ENCODE results near the gene ZDHHC22.
A peak's percentile ranks its signal among the peaks of the same experiment; 100 is the strongest.

ZDHHC22 gene

DNA sequence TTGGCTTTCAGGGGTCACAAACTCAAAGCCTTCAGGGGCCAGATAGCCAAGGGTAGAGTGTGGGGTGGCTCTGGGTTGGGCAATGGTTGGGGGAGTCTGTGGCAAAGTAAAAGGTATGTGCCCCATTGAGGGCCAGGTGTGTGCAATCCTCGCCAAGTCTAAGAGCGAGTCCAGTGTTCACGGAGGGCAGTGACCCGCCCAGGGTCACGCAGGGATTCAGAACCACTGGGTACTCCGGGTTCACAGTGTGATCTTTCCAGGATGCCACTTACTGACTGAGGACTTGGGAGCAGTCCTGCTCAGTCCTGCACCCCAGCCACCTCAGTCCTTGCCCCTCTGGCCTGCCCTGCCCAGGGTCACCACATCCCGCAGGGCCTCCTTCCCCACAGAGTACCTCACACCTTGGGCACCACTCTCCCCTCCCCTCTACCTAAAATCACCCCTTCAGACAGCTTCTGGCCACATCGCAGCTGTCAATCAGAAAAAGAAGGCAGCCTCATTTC lies 15.7 kb downstream of the ZDHHC22 start:
- no peak for DNase-seq

DNA sequence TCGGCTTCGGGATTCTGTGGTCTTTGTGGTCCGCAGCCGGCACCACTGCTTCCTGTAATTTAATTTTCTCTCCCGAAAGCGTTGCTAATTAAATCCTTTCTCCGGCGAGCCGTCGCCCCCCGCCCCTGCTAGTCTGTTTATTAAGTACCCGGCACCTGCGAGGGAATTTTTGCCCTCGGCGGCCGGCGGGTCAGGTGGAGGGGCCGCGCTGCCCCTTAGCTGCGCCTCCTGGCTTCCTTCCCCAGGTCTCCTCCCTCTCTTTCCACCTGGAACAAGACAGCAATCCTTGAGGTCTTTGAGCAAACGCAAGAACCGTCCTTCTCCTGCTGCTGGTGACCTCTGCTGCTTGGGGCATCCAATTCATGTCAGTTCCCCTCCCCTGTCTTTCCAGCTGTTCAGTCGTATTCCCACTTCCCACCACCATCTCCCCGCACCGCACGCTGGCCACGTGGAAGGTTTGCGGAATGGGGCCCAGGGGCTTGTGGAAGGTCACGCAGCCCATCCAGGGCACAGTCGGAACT lies 16.2 kb downstream of the ZDHHC22 start:
- DNase-seq: no peak

DNA sequence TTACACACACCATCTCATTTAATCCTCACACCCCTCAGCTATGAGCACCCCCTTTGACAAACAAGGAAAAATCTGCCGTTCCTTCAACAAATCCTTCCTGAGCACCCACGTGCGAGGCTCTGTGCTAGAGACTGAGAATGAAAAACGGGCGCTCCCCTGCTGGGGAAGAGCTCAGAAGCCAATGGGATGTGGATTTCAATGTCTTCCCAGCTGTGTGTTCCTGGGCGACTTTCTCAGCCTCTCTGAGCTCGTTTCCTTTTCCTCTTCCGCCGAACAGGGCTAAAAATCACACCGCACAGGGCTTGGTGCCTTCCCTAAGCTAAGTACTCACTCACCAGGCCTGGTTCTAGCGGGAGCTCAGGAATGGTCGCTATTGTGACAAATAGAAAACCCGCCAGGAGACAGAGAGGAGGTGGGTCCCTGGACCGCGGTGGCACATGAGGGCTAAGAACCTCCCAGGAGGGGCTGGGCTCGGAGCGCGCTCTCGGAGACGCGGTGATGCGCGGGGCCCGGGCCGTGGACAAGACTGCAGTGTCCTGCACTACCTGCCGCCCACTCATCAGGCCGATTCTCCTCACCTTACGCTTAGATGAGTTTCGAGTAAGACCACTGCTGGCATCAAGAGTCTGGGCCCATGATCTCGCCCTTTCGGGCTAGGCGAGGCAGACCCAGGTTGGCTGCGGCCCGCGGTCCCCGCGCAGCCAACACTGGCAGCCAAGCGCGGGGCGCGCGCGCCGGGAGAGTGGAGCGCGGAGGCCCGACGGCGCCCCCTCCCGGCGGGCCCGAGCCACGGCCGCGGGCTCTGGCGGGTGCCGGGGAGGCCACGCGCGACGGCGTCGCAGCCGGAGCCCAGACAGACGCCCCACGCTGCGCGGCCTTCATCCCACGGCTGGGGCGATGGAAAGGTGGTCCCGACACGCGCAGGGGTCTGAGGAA lies 17.0 kb downstream of the ZDHHC22 start:
- DNase-seq: peak; percentile 69

DNA sequence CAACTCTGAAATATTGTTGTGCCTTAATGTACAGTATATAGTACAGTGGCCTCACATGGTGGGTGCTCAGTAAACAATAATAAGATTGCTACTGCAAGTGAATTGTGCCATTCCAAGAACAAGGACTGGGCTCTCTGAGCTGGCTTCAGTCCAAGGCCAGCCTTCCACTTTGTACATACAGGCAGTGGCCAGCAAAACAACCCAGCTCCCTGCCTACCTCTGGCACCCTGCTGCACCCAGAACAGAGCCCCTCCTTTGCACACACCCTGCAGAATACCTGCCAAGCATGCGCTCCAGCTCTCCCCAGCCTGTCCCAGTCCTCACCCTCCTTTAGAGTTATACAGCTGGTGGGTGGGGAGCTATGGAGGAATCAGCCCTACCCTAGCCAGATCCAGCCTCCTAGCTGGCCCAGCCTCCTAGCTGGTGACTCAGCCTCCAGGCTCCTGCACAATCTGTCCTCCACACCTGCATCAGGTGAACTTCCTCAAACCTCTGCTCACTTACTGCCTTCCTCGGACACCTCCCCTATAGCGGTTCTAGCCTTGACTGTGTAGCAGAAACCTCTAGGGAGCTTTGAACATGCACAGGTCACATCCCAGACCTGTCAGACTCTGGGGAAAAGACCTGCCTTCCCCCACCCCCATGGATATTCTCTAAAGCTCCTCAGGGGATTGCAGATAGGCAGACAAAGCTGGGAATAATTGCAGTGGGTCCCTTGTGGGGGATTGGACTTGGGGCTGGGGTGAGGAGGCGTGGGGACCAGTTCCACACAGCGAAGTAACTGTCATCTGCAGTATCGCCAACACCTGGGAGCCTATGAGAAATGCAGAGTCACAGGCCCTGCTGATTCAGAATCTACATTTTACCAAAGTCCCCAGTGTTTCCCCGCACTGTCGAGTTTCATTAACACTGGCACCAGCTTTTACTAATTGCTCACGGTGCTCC lies 17.9 kb downstream of the ZDHHC22 start:
- DNase-seq: no peak

DNA sequence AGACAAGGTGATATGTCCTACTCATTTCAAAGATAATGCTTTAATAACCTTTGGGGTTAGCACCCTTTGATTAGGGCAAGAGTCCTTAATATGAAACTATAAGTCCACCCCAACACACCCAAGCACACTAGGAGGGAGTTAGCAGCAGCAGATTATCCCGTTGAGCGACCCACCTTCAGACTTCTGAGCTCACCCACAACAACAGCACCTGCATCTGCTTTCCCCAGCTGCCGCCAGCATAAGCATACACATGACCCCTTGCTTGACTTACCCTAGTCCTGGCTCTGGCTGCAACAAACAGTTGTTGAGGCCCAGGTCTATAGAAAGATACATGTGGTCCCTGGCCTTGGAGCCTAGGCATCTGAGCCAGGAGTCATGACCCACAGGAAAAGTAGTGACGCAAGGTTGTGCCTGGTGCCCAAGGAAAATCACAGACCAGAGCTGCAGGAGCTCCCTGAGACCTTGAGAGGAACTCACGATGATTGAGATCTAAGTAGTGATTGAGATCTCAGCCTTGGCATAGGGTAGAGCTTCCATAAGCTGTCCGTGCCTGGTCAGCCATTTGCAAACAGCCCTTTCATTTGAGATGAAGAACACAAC lies 19.0 kb downstream of the ZDHHC22 start:
- DNase-seq: no peak

DNA sequence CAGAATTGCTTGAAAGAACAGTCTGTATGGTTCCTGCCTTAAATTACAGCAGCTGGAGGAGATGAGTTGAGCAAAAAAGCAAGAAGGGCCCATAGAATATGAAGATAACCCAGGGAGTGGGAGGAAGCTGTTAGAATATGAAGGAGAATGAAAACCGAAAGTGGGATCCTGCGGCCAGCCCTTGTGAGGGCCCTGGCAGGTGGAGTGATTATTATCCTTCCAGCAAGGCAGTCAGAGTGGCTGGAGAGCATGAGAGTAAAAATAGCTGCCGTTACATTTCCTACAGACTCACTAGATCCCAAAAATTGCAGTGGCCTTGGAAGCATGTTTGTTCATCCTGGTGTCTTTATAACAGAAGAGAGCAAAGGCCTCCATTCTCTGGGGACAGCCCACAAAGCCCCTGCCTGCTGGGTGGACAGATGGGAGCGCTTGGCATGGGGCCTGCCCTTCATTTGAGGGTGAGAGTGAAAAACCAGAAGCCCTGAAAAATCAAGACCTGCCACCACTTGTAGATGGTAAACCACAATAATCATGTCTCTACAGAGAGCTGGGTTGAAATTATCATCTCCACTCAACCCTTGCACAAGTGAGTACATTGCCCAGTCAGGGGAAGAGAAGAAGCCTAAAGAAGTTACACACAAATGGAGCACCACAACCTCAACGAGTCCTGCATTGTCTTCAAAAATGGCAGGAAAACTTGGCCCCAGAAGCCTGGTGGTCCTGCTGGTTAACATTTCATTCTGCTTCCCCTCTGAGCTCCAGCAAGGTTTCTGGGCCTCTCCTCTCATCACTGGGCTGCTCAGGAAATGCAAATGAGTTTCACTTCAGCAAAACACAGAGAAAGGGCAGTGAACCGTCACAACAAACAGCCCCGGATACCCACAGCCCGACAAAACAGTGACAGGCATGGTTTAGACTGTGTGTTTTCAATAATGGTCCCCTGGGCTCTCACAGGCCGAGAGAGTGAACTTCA lies 20.5 kb downstream of the ZDHHC22 start:
- DNase-seq: peak; percentile 28

DNA sequence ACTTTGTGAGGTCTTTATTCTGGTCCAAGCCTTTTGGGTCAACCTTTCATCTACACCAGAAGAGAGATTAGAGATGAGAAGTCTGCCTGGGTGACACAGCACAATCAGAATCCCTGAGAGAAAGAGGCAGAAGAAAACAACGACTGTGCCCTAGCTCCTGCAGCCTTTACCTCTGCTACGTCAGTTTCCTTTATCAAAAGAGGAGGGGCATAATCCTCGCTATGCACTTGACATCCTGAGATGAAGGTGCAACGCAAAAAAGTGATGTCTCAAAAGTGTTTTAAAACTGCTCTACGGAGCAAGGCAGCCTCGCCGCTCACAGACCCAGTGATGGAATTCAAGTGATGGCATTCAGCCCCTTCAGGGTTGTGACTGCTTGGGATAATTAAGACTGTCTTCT lies 21.7 kb downstream of the ZDHHC22 start:
- DNase-seq: no peak

DNA sequence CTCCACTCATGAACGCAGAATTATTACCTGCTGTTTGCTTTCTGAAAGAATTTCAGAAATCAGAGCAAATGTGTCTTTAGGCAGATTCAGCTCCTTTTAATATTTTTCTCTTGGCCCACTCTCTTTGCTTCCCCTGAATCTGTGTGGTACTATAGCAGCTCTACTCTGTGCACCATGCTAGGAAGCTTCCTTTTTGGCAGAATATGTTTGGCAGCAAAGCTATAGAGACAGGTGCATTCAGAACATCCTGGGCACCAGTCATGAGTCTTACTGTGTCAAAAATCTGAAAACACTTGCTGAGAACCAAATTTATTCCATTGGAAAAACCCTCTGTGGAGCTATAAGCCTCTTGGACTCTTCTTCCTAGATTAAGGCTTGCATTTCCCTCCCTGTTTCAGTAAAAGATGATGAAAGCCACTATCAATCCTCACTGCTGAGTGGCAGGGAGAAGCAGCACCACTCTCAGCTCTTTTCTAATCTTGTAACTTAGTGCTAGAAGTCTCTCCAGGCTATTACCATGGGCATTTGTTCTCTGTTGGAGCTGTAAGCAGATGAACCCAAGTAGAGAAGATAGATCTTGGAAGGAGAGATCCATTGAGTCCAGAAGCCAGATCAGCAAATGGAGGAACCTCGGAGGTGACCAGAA lies 25.3 kb downstream of the ZDHHC22 start:
- no peak for DNase-seq

DNA sequence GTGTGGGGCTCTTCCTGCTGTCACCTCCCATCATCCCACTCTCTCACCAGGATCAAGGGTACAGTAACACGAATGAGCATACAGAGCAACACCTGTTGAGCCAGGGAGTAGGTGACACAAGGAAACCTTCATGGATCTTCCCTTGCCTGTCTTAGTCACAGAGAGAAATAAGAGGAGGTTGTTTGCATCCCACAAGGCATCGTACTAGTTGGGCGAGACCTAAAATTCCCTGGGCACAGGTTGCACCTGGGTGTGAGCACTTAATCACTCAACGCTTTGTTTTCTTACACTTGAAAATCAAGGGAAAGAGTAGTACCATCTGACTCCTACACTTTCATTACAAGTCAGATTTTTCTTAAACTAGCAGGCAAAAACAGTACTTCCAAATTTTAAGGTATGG lies 27.0 kb downstream of the ZDHHC22 start:
- DNase-seq: no peak

DNA sequence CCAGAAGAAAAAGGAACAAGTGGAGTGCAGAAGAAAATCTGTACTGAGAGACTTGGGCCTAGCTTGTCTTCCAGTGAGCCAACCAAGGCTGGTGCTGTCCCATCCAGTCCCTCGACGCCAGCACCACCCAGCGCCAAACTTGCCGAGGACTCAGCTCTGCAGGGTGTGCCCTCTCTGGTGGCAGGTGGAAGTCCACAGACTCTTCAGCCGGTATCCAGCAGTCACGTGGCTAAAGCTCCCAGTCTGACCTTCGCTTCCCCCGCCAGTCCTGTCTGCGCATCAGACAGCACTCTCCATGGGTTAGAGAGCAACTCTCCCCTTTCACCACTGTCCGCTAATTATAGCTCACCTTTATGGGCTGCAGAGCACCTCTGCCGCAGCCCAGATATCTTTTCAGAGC lies 27.9 kb downstream of the ZDHHC22 start:
- DNase-seq: no peak

DNA sequence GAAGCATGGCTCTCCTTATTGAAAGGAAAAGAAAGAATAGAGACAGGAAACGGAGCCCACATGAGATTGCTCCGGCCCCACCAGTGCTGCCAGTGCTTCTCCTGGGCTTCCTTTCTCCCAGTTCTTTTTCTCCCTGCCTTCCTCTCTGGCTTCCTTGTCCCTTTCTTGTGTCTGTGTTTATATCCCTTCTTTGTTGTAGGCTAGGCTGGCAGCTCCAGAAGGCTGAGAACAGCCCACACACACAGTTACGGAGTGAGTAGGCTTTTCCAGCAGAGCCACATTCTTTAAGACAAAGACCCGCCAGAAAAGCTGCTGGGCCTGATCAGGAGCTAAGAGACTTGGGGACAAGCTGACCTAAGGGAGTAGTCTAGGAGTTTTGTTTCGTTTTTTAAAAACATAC lies 30.6 kb downstream of the ZDHHC22 start:
- DNase-seq: no peak

DNA sequence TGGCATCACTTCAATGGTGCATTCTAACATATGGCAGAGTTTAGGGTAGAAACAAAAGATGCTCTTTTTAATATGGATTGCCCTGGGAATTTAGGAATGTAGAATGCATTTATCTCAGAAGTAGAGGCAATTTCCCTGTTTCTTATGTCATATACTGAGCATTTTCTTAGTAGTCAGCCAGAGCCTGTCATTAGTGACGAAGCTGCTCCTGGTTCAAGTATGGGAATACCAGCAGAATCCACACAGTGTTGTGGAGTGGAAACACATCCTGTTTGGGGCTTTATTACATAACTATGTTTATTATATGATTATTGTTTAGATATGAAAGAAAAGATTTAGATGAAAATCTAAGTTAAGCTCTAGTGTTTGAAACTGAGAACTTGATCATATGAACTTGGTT lies 31.3 kb downstream of the ZDHHC22 start:
- no peak for DNase-seq

DNA sequence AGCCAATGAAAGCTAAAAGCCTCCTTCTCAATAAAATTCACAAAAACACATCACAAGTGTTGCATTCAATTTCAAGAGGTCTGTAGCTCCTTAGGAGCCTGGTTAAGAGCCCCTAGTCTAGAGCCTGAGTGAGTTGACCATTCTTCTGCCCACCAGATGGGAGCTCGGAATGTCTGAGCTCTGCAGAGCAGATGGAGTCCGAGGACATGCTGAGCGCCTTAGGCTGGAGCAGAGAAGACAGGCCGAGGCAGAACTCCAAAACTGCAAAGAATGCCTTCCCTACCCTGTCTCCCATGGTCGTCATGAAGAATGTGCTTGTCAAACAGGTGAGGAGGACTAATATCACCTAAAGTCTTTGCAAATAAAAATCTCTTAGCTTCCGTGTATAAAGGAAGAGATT lies 31.9 kb downstream of the ZDHHC22 start:
- DNase-seq: no peak

DNA sequence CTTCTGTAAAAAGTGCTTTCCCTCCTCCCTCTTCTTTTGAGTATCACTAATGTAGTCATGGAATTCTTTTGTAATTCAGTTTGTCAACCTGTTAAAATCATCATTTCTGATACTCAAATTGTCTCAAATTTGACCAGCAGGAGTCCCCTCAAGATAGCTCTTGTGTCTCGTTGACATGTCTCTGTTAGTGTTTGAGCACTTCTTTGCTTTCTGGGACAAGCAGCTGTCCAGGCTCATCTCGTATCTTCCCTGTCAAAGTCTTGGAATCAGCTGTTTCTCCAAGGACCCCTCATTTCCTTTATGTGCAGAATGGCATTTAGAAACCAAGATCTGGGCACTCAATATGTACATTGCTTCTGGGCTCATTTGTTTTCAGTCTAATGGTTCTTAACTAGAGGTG lies 32.8 kb downstream of the ZDHHC22 start:
- no peak for DNase-seq

DNA sequence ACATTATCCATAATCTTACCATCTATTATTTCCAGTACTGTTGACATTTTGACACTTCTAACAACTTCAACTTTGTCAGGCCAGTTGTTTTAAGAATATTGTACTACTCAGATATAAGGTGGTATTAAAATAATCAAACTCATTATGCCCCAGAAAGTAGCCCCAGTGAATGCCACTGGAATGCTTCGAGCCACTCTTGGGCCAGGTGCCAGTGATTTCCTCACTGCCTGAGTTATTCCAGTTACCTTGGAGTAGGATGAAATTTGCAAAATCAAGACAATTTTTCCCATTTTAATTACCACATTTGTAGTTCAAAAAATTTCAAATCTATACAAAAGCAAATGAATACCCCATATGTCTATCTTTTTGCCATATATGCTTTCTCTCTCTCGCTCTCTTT lies 34.4 kb downstream of the ZDHHC22 start:
- no peak for DNase-seq

DNA sequence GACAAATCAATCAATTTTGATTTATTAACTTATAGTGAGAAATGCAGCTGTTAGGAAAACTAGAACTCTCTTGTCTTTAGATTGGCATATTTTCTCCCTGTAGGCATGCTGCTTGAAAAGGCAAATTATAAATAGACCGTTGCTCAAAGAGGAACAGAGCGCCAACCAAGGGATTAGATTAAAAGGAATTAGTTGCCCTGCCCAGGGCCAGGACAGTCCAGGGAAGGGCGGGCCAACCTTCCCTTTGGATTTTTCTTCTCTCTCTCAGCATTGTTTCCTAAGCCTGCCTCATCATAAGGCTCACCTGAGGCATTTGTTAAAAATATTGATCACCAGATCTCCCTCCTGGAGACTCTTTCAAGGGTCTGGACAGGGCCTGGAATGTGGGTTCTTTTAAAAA lies 34.9 kb downstream of the ZDHHC22 start:
- no peak for DNase-seq

DNA sequence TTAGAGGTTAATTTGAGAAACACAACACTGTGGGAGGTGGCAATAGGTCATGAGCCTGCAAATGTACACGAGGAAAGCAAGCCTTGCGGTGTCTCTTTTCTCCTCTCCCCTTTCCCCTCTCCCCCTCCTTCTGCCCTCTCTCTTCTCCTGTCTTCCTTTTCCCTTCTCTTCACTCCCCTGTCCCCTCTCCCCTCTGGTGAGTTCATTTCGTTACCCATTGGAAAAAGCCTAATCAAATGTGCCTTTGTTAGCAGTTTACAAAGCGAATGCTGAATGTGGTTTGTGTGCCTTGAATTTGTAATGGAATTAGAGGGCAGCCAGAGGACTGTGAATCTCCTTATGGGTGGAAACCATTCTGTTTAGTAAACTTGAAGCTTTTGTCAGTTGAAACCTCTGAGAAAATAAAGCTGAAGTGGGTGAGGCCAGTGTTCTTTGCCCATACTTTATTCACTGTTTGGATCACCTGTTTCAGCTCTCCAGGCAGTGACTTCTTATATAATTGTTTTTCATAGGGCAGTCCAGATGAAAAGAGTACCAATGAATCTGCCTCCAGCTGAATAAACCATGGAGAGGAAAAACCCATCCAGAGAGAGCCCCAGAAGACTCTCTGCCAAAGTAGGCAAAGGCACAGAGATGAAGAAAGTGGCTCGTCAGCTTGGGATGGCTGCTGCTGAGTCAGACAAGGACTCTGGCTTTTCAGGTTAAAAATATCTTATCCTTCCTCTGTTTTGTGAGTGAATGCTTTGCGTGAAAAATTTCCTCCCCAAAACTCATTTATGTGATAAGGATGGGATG lies 36.2 kb downstream of the ZDHHC22 start:
- no peak for DNase-seq

DNA sequence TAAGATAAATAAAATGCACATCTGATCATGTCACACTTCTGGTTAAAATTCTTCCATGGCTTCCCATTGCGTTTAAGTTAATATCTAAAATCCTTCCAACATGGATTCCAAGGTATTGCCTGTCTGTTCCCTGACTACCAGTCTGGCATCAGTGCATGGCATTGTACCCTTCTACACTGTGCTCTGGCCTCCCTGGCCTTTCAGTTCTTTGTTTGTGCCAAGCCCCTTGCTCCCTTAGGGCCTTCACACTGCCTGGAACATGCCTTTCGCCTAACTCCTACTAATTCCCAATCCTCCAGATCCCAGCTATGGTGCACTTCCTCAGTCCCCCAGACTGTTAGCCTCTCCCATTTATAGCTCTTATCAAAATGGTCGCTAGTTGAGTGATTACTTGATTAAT lies 37.2 kb downstream of the ZDHHC22 start:
- DNase-seq: no peak

DNA sequence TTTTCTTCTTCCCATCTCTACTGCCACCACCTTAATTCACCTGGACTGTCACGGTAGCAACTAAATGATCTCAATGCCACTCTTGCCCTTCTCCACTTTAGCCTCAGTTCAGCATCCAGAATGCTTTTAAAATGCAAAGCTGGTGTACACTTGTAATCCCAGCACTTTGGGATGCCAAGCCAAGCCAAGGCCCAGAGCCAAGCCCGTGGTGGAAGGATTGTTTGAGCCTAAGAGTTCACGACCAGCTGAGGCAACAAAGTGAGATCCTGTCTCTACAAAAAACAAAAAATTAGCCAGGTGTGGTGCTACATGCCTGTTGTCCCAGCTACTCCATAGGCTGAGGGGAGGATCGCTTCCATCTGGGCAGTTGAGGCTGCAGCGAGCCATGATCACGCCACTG lies 37.6 kb downstream of the ZDHHC22 start:
- DNase-seq: no peak

DNA sequence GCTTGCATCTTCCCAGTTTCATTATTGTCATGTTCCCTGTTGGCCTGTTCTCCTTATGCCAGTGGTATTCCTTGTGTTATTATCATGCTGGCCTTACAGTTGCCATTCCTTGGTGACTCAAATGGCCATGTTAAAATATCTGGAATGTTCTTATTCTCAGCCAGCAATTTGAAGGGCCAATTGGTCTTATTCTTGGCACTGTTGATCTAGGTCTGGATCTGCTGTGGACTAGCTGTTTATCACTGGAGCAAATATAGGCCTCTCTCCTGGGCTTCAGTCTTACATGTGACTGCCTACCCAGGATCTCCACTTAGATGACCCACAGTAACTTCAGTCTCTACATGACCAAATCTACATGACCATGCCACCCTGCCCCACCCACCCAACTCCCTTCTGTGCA lies 38.1 kb downstream of the ZDHHC22 start:
- DNase-seq: no peak
